Activated naive CD4-positive, alpha-beta T cell (primary cell): ENCODE measurements around the gene CCDC34.
"Not testable (repeated sequence)": the region's sequence is repeated elsewhere in the genome, so short reads cannot be mapped to it uniquely, and the experiment has no call there.

Source experiments
- DNase-seq, 4 experiments: peaks; one replicate each; lab custom pipeline; 2025; lab: John Stamatoyannopoulos, UW

The CCDC34 gene

DNA sequence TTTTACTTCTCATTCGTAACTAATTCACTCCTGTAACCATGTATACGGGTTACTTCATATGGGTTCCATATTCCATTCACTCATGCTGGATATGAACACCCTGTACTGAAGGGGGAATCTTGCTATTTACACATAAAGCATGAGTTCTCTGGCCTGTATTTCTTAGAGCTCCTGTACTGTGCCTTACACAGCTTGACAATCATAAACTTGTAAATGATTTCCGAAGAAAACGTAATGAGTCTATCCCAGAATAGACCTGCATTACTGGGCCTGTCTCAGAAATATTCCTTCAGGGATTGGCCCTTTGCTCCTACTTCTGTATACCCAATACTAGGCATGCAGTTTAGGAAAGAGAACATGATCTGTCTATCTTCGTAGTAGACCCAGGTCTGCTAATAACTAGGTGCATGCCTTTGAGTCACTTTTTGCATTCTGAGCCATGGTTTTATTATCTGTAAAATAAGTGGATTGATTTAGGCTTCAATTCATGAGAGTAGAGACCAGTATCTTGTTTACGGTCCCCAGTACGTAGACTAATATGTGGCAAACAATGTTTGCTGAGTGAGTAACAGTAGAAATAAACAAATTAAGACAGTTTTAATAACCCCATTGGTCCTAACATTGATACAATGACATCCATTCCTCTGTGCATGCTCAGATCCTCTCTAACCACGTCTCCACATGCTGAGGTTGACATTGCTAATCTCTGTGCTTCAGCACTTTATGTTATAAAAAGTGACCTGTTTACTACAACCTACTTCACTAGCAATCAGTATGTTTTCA lies 1.2 kb downstream of the CCDC34 start:
- no peak for DNase-seq

DNA sequence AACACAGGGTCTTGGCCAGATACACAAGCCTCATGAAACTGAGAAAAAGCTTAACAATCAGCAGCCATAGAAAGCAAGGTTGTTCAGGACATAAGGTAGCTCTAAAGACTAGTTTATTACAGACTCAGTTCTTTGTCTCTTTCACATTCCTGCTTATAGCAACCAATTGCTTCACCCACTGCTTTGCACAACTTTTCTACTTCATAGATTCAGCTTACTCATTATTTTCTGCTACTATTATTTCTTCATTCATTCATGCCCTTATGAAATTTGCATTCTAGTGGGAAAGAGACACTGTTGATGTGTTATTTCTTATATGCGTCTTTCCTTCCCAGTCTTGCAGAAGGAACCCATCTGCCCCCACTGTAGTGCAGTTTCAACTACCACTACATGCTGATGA lies 4.7 kb downstream of the CCDC34 start:
- no peak for DNase-seq

DNA sequence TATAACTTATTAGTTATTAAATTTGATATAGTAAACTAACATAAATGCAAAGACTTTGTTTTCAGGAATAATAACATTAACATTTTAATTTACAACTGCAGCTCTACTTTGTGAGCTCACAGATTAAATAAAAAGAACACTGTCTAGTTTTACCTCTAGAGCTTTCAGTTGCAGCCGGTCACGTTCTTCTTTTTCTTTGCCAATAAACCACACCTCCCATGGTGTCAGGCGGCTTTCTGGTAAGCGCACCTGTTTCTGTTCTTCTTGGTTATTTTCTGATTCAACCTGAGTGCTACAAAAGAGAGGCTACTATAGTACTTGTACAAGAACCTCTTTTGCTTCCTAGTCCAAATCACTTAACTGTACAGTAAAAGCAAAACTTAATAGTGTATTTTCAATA lies 5.8 kb downstream of the CCDC34 start:
- DNase-seq: no peak

GRCh38 chr11:27356624-27357222 lies 6.3 kb downstream of the CCDC34 start:
- DNase-seq: no peak

- no peak for DNase-seq
Measured at GRCh38 chr11:27355575-27356104, 7.4 kb downstream of the CCDC34 start.

- no peak for DNase-seq
Measured at GRCh38 chr11:27354359-27354965, 8.6 kb downstream of the CCDC34 start.

DNA sequence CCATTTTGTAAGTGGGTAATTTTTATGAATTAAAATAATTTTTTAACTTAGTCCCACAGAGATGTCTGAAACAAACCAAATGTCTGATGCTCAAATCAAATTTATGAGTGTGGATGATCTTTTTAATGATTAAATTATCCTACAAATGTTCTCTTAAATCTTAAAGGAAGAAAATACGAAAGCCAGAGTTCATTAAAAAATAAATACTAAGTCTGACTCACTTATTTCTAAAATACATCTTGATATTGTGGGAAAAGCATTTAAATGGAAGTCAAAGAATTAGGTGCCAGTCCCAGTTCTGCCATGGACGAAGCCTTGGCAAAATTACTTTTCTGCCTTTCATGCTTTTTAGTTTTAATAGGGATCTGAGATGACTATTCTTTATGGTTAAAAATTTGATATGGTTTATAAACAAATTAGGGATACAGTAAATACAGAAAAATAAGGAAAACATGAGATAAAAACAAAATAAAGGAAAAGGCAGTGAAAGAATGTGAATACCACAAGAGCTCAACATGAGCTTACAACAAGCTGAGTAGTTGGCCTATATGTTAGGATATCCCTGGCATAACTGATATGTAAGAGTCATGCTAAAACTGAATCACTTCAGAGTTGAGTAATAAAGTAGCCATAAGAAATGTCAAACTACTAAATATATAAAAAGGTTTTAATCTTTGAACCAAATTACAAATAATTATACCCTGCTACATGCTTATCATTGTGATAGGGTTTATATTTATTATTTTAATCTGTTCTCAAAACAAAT lies 9.2 kb downstream of the CCDC34 start:
- DNase-seq: no peak

DNA sequence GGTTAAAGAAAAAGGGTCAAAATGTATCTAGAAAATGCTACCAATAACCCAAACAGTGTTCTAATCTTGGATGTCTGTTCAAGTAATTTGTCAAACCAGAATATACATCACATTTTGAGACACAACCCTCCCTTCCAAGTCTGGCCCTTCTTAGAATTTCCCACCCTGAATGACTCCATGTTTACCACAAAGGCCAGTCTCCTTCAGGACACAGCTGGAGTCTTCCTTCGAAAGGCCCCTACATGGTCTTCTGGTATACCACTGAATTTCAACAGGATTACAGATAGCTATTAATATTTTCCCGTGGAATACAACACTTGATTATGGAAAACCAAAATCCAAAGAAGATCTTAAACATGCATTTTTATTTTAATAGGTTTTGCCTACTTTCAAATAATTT lies 10.2 kb downstream of the CCDC34 start:
- DNase-seq: no peak

GRCh38 chr11:27350511-27350910 lies 12.5 kb downstream of the CCDC34 start:
- no peak for DNase-seq

- DNase-seq: no peak
Measured at GRCh38 chr11:27349919-27350318, 13.1 kb downstream of the CCDC34 start.

GRCh38 chr11:27348340-27348873 lies 14.6 kb downstream of the CCDC34 start:
- DNase-seq: no peak

GRCh38 chr11:27347359-27348339 lies 15.4 kb downstream of the CCDC34 start:
- no peak for DNase-seq

DNA sequence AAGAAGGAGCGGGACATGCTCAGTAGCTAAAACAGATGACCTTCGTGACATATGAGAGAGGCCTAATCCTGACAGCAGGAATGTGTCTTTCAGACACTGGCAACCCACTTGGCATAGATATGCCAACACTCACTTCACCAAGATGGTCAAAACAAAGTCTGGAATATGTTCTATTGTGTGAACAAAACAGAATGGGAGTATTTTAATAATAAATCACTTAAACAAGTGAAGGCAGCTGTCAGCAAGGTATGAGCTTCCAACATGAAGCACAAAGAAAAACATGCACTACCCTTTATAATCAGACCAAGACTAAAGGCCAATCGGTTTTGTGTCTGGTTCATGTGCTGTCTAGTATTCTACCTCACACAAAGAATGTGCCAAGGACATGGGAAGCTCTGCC lies 23.1 kb downstream of the CCDC34 start:
- no peak for DNase-seq

DNA sequence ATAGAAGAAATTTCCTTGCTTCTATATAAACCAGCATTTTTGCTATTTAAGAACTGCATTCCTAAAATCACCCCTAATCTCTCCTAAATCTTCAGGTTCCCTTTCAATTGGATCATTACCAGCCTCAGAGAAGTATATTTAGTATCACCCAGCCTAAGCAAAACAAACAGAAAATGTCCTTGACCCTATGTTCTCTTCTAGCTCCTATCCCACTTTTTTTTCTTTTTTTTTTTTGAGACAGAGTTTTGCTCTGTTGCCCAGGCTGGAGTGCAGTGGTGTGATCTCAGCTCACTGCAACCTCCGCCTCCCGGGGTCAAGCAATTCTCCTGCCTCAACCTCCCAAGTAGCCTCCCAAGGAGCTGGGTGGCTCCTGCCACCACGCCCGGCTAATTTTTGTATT lies 28.3 kb downstream of the CCDC34 start:
- DNase-seq: not testable (repeated sequence)

DNA sequence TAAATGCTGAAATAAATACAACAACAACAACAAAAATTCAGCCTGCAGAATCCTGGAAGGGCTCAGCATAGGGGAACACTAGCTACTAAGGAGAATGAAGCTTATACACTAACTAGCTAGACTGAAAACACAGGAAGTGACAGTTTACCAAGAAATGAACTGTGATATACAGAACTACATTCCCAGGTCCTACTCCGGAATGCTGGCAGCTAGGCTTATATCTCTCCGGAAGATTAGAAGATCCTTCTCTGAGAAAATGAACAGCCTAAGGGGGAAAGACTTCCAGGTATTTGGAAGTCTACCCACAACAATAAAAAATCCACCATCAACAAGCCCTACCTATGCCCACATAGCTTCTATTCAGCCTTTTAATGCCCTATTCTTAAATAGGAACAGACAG lies 31.0 kb downstream of the CCDC34 start:
- DNase-seq: no peak

DNA sequence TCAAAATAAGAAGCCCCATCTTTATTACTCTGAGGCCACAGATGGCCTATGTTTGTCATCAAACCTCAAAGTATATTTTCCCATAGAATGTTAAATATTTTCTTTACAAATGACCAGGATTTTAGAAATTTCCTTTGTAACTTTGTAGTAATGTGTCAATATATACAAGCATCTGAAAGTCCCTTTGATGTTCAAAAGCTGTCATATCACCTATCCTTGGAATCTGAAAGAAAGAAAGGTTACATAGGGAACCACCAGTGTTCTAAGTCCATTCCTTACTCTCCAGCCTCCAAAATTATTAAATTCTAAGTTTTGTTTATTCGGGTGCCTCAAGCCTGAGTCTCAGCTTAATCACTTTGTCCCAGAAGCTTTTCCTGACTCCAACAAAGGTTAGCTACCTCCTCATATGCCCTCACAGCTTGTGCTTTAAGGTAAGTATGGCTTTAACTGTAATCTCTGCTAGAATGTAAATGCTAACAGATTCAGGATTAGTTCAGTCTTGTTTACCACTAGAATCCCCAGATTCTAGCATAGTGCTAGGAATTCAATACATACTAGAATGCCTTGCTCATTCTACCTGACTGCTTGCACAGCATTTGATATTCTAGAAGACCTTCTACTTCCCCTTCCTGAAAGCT lies 32.3 kb downstream of the CCDC34 start:
- DNase-seq: no peak

DNA sequence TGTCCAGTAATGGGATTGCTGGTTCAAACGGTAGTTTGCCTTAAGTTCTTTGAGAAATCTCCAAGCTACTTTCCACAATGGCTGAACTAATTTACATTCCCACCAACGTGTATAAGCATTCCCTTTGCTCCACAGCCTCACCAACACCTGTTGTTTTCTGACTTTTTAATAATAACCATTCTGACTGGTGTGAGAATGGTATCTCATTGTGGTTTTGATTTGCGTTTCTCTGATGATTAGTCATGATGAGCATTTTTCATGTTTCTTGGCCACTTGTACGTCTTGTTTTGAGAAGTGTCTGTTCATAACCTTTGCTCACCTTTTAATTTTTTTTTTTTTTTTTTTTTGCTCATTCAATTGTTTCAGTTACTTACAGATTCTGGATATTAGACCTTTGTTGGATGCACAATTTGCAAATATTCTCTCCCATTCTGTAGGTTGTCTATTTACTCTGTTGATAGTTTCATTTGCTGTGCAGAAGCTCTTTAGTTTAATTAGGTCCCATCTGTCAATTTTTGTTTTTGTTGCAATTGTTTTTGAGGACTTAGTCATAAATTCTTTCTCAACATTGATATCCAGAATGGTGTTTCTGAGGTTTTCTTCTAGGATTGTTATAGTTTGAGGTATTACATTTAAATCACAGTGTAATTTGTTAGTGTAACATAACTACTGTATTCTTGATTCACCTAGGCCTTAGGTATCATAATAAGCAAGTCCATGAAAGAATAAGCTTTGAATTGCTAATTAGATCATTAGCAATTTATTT lies 33.0 kb downstream of the CCDC34 start:
- DNase-seq: no peak

- no peak for DNase-seq
Measured at GRCh38 chr11:27328614-27329013, 34.4 kb downstream of the CCDC34 start.

- DNase-seq: not testable (repeated sequence)
Measured at GRCh38 chr11:27327064-27327463, 36.0 kb downstream of the CCDC34 start.

DNA sequence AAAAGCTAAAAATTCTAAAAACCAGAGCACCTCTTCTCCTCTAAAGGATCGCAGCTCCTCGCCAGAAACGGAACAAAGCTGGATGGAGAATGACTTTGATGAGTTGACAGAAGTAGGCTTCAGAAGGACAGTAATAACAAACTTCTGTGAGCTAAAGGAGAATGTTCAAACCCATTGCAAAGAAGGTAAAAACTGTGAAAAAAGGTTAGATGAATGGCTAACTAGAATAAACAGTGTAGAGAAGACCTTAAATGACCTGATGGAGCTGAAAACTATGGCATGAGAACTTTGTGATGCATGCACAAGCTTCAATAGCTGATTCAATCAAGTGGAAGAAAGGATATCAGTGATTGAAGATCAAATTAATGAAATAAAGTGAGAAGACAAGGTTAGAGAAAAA lies 40.8 kb downstream of the CCDC34 start:
- DNase-seq: not testable (repeated sequence)
